K562 (cell line): ENCODE measurements around the gene SETD5. TPM values are rescaled to one million over a fixed set of nuclear protein-coding genes. Genes with fewer than 3 reads are reported as not detected.
A peak's percentile ranks its signal among the peaks of the same experiment; 100 is the strongest.

Experiments
- ATAC-seq: fragments of 200-7000 bp; cut with Tn5 transposase; 3 replicates; pipeline ENCODE4 v1.9.1; 2020; ENCODE audit warnings: moderate library complexity
- BruUV-seq: library from RNA; stranded (reverse); fragments of 400-500 nt; replicated peaks from 2 replicates; lab custom pipeline; 2021; lab: Mats Ljungman, UMichigan
- CTCF ChIA-PET: fragments of 300-600 bp; formaldehyde crosslinking; extraction: SDS; loops from one replicate; lab custom pipeline; 2021; ENCODE audit warnings: low intra/inter-chr PET ratio; lab: Yijun Ruan, JAX
- POLR2A ChIA-PET: fragments of 300-600, 350-650 bp; sonication (Branson Sonifier 250); formaldehyde crosslinking; extraction: SDS; loops from one replicate; lab custom pipeline; 2021; ENCODE audit warnings: antibody characterized with exemption, inconsistent platforms; lab: Yijun Ruan, JAX
- DNase-seq, 4 experiments: peaks; one replicate each; pipeline versions ENCODE4 v3.0.0 to v3.0.0-alpha.2; 2011 to 2018; ENCODE audit warnings: low spot score in 3 of 4, mixed read lengths in 3 of 4; ENCODE audit errors: extremely low read depth in 1 of 4
- FAIRE-seq: peaks from 2 replicates; lab custom pipeline; 2011; peaks lifted over from hg19 to GRCh38; lab: Jason Lieb, UNC
- H2AFZ ChIP-seq: 2 replicates; pipeline ENCODE4 v1.6.0; 2011; ENCODE audit warnings: low read depth, low read length, control low read depth, inconsistent platforms
- H3K27ac ChIP-seq: fragments of 200-600 bp; 3 replicates; pipeline ENCODE4 v1.8.0; 2011; ENCODE audit warnings: low read depth, mild to moderate bottlenecking, control low read depth, inconsistent platforms, low read length, moderate library complexity, mixed read lengths; ENCODE audit errors: extremely low read depth
- H3K27me3 ChIP-seq, 2 experiments: fragments of 300-600 bp in 1 of 2; 2 replicates in 1 of 2; 3 replicates in 1 of 2; pipeline versions ENCODE4 v1.6.0 to v1.8.0; 2011; ENCODE audit warnings: inconsistent platforms in 2 of 2, low read length in 2 of 2, mild to moderate bottlenecking in 1 of 2, mixed read lengths in 1 of 2, moderate library complexity in 1 of 2; ENCODE audit not compliant: control insufficient read depth in 2 of 2, insufficient read depth in 2 of 2
- H3K36me3 ChIP-seq: fragments of 300-600 bp; 3 replicates; pipeline ENCODE4 v1.8.0; 2011; ENCODE audit warnings: mild to moderate bottlenecking, low read length, inconsistent platforms; ENCODE audit not compliant: control insufficient read depth, insufficient read depth
- H3K4me1 ChIP-seq, 2 experiments: fragments of 200-600 bp in 1 of 2; replicated peaks in 1 of 2; 2 replicates in 1 of 2; 3 replicates in 1 of 2; pipeline versions ENCODE4 v1.5.1 to v1.8.0; 2011; ENCODE audit warnings: inconsistent platforms in 2 of 2, low read length in 2 of 2, mild to moderate bottlenecking in 1 of 2, mixed read lengths in 1 of 2, moderate library complexity in 1 of 2; ENCODE audit not compliant: control insufficient read depth in 2 of 2, insufficient read depth in 2 of 2
- H3K4me2 ChIP-seq: 2 replicates; pipeline ENCODE4 v1.6.1; 2011; ENCODE audit warnings: low read length, control low read depth, inconsistent platforms, mixed read lengths; ENCODE audit not compliant: insufficient read depth
- H3K4me3 ChIP-seq: fragments of 200-600 bp; sonication (generic), shearing (Covaris generic); 2 replicates; pipeline ENCODE4 v1.5.1; 2016; ENCODE audit warnings: control low read depth, inconsistent platforms
- H3K79me2 ChIP-seq: fragments of 200-600 bp; 3 replicates; pipeline ENCODE4 v1.8.0; 2011; ENCODE audit warnings: low read length, inconsistent platforms; ENCODE audit not compliant: control insufficient read depth, insufficient read depth
- H3K9ac ChIP-seq, 2 experiments: 2 replicates each; pipeline versions ENCODE4 v1.6.0 to v1.6.1; 2011; ENCODE audit warnings: low read depth in 2 of 2, low read length in 2 of 2, control low read depth in 1 of 2, inconsistent platforms in 1 of 2, mild to moderate bottlenecking in 1 of 2, mixed read lengths in 1 of 2; ENCODE audit not compliant: insufficient read depth in 1 of 2
- H3K9me1 ChIP-seq: one replicate; pipeline ENCODE4 v1.6.0; 2011; ENCODE audit warnings: inconsistent platforms, mild to moderate bottlenecking, low read length, moderate library complexity; ENCODE audit not compliant: control insufficient read depth, insufficient read depth
- H3K9me3 ChIP-seq: replicated peaks from 2 replicates; pipeline ENCODE4 v1.5.1; 2011; ENCODE audit warnings: low read depth, low read length, inconsistent platforms; ENCODE audit not compliant: control insufficient read depth, insufficient read depth
- H4K20me1 ChIP-seq: replicated peaks from 2 replicates; pipeline ENCODE4 v1.6.1; 2011; ENCODE audit warnings: low read length, inconsistent platforms, mixed read lengths; ENCODE audit not compliant: control insufficient read depth, insufficient read depth
- ARID1B ChIP-seq: fragments of 450-650 bp; IDR thresholded peaks from 2 replicates; pipeline ENCODE4 v1.6.1; 2016; ENCODE audit warnings: antibody characterized with exemption, mild to moderate bottlenecking, inconsistent platforms
- CBFA2T3 ChIP-seq: fragments of 450-650 bp; IDR thresholded peaks from 2 replicates; pipeline ENCODE4 v1.6.1; 2017
- DDX20 ChIP-seq: fragments of 450-650 bp; IDR thresholded peaks from 2 replicates; pipeline ENCODE4 v1.6.1; 2016; ENCODE audit warnings: missing genetic modification characterization, low read depth, mild to moderate bottlenecking, missing compliant biosample characterization, moderate library complexity
- MCM2 ChIP-seq: fragments of 450-650 bp; IDR thresholded peaks from 2 replicates; pipeline ENCODE4 v1.6.1; 2017; ENCODE audit warnings: low read depth, mild to moderate bottlenecking
- NFE2 ChIP-seq: IDR thresholded peaks from 2 replicates; pipeline ENCODE4 v1.6.1; 2014; ENCODE audit warnings: antibody characterized with exemption, low read depth
- PML ChIP-seq: IDR thresholded peaks from 2 replicates; pipeline ENCODE4 v1.6.1; 2012; ENCODE audit warnings: low read length, inconsistent platforms
- POLR2A ChIP-seq: fragments of 450-650 bp; conservative IDR thresholded peaks from 2 replicates; pipeline ENCODE4 v1.6.1; 2016
- POLR2G ChIP-seq: fragments of 200-400 bp; formaldehyde crosslinking; IDR thresholded peaks from 2 replicates; pipeline ENCODE4 v1.6.1; 2017; ENCODE audit warnings: low read depth, mild to moderate bottlenecking, antibody characterized with exemption, low read length, moderate library complexity
- RBM22 ChIP-seq: fragments of 200-400 bp; formaldehyde crosslinking; IDR thresholded peaks from 2 replicates; pipeline ENCODE4 v1.6.1; 2018; ENCODE audit warnings: low read length, low read depth; ENCODE audit not compliant: poor library complexity, severe bottlenecking
- ZBED1 ChIP-seq: IDR thresholded peaks from 2 replicates; pipeline ENCODE4 v1.6.1; 2014
- ZNF785 ChIP-seq: fragments of 250-450 bp; sonication (Bioruptor Pico); IDR thresholded peaks from 2 replicates; pipeline ENCODE4 v1.4.0; 2020; ENCODE audit warnings: mild to moderate bottlenecking
- WGBS: fragments of 100-300 bp; shearing (Covaris generic); methylation state at CpG from one replicate; pipeline ENCODE4 v1.1.6; 2016; ENCODE audit warnings: low coverage, mixed read lengths; ENCODE audit not compliant: insufficient coverage; ENCODE audit errors: missing lambda C conversion rate; 5-methylcytosine and 5-hydroxymethylcytosine counted together
- in situ Hi-C: fragments of 300-500 bp; cut with MboI; formaldehyde crosslinking; loops from 4 replicates; pipeline ENCODE4 v1.15.0; 2018; ENCODE audit warnings: inconsistent platforms, mixed read lengths
- intact Hi-C: fragments of 100-400 bp; cut with micrococcal nuclease; formaldehyde crosslinking; loops from 2 replicates; pipeline ENCODE4 v1.14.2; 2022
- polyA plus RNA-seq, 8 experiments: library from polyadenylated mRNA; depleted of rRNA in 4 of 8; stranded (reverse) in 5 of 8; unstranded in 3 of 8; fragments of >200 nt; fragmentation: Nextera tagmentation in 2 of 8; fragmentation: Illumina TruSeq in 1 of 8; extraction: Ambion mirVana in 2 of 8; extraction: Trizol in 1 of 8; gene quantifications; 2 replicates each; pipeline versions ENCODE4 v1.2.1 to v1.2.3, GENCODE V29; 2011 to 2014; ENCODE audit warnings: inconsistent platforms in 1 of 8, missing spikeins in 1 of 8
- total RNA-seq, 7 experiments: library from RNA; depleted of rRNA in 6 of 7; stranded (reverse); fragments of >200 nt in 6 of 7; fragmentation: Illumina TruSeq in 2 of 7; extraction: Trizol in 2 of 7; gene quantifications; 2 replicates each; pipeline versions ENCODE4 v1.2.1 to v1.2.3, GENCODE V29; 2011 to 2021; ENCODE audit warnings: low replicate concordance in 1 of 7
- TF ChIP-seq, protein P1 (sequence below): fragments of 450-650 bp; formaldehyde crosslinking; IDR thresholded peaks from 2 replicates; pipeline ENCODE4 v1.4.0; 2020; ENCODE audit warnings: mild to moderate bottlenecking, moderate library complexity
- TF ChIP-seq, protein P2 (sequence below), 3 experiments: fragments of 200-800 bp in 1 of 3; fragments of 250-450 bp in 1 of 3; fragments of 450-650 bp in 1 of 3; sonication (Bioruptor Pico) in 1 of 3; sonication (Bioruptor generic) in 1 of 3; formaldehyde crosslinking in 1 of 3; IDR thresholded peaks; 2 replicates each; pipeline versions ENCODE4 v1.6.1 to v1.8.0; 2016 to 2022; ENCODE audit warnings: mild to moderate bottlenecking in 2 of 3, missing genetic modification characterization in 2 of 3, missing compliant biosample characterization in 1 of 3, moderate library complexity in 1 of 3
- TF ChIP-seq, protein P3 (sequence below): sonication (generic); IDR thresholded peaks from 2 replicates; pipeline ENCODE4 v1.6.1; 2016
- TF ChIP-seq, protein P4 (sequence below), 2 experiments: fragments of 200-800 bp in 1 of 2; sonication (Bioruptor generic) in 1 of 2; sonication (generic) in 1 of 2; formaldehyde crosslinking in 1 of 2; IDR thresholded peaks in 1 of 2; conservative IDR thresholded peaks in 1 of 2; 2 replicates each; pipeline versions ENCODE4 v1.5.0 to v1.6.1; 2016 to 2020; ENCODE audit warnings: missing compliant biosample characterization in 1 of 2, missing genetic modification characterization in 1 of 2, missing genetic modification reagents in 1 of 2

The SETD5 gene
- total and polyA plus RNA-seq, 9 of the 15 experiments (the other 6 are each of a cell fraction or from before 2014, with no cell fraction given) = 20.8 to 135 (median 87.2) TPM

DNA sequence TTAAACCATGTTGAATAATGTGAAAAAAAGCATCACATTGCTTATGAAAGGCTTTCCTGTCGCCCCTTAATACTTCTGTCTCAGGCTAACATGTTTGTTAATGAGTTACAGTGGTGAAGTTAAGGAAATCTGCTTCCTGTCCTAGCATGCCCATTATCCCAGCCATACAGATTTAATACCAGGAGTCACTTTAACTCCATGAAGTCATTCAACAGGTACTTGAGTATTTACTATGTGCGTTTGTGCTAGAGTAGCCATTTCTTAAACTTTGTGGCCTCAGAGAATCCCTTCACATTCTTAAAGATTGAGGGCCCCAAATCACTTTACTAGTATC lies 10.1 kb upstream of the SETD5 start (continued):
- no peak for TF ChIP-seq CBFA2T3
- TF ChIP-seq, protein P1, sequence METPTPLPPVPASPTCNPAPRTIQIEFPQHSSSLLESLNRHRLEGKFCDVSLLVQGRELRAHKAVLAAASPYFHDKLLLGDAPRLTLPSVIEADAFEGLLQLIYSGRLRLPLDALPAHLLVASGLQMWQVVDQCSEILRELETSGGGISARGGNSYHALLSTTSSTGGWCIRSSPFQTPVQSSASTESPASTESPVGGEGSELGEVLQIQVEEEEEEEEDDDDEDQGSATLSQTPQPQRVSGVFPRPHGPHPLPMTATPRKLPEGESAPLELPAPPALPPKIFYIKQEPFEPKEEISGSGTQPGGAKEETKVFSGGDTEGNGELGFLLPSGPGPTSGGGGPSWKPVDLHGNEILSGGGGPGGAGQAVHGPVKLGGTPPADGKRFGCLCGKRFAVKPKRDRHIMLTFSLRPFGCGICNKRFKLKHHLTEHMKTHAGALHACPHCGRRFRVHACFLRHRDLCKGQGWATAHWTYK = no peak
- TF ChIP-seq POLR2A = peak; percentile 3; the same call in 1 of the 2 replicates
- TF ChIP-seq ZBED1 = no peak
- TF ChIP-seq DDX20 (tag) = no peak
- TF ChIP-seq, all 486 proteins: peak for 7

DNA sequence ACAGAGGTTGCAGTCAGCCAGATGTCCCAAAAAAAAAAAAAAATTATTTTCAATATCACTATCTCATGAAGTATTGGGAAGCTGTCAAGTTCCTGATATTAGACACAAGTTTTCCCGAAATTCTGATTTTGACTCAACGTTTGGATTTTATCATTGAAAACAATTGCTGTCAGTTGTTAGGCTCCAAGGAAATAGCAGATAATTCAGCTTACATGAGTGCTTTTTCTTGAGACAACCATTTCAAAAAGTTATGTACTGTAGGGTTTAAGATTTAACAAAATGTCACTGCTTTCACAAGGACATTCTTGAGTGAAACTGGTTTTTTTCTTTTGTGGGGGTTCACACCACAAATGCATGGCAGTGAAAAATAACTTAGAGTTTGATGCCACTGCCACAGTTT lies 9.3 kb upstream of the SETD5 start:
- Histone ChIP-seq H3K27me3 (no peaks in the 10 kb centered on the region), H3K9ac (no peak overlapping the region), H3K9me1 (no peaks in the 10 kb centered on the region), H3K4me2 (no peak overlapping the region), H3K27ac (no peak overlapping the region), H2AFZ (no peak overlapping the region), H3K4me1 (peaks cover 0 to 2% of the 10 kb centered on the region in 2 experiments; a peak in 1 of 5 replicates), H3K4me3 (no peak overlapping the region), H4K20me1 (peaks cover 4% of the 10 kb centered on the region; the same call in 1 of the 2 replicates), H3K36me3 (peaks cover 97% of the 10 kb centered on the region), H3K79me2 (peaks cover 51% of the 10 kb centered on the region), H3K9me3 (no peaks in the 10 kb centered on the region)
- DNase-seq (no peak), ATAC-seq (no peak), FAIRE-seq (no peak)
- CTCF ChIA-PET = no interaction called here
- BruUV-seq = no TSS peak
- intact Hi-C loops = loop anchor here (5.0 kb wide), 1 partner anchor 34 kb away; no protein-coding TSS in a partner anchor
- 76% methylated on average over 2 of the region's 2 CpGs for WGBS
- in situ Hi-C loops = no loop called here
- POLR2A ChIA-PET = interaction anchor here (0.7 to 2.0 kb wide), 9 partner anchors 9 to 564 kb away, joined by 3 to 12 read pairs (median 3); partner anchors contain the start of genes SETD5 and THUMPD3
- TF ChIP-seq POLR2G (peak; percentile 5; the same call in 1 of the 2 replicates), RBM22 (peak; percentile 23), ARID1B (no peak), ZNF785 (CRISPR knock-in tag) (no peak), PML (0 out of 2 replicates have a peak, but pooled peaks have one; percentile 18), MCM2 (no peak), NFE2 (no peak)
- TF ChIP-seq, protein P2, sequence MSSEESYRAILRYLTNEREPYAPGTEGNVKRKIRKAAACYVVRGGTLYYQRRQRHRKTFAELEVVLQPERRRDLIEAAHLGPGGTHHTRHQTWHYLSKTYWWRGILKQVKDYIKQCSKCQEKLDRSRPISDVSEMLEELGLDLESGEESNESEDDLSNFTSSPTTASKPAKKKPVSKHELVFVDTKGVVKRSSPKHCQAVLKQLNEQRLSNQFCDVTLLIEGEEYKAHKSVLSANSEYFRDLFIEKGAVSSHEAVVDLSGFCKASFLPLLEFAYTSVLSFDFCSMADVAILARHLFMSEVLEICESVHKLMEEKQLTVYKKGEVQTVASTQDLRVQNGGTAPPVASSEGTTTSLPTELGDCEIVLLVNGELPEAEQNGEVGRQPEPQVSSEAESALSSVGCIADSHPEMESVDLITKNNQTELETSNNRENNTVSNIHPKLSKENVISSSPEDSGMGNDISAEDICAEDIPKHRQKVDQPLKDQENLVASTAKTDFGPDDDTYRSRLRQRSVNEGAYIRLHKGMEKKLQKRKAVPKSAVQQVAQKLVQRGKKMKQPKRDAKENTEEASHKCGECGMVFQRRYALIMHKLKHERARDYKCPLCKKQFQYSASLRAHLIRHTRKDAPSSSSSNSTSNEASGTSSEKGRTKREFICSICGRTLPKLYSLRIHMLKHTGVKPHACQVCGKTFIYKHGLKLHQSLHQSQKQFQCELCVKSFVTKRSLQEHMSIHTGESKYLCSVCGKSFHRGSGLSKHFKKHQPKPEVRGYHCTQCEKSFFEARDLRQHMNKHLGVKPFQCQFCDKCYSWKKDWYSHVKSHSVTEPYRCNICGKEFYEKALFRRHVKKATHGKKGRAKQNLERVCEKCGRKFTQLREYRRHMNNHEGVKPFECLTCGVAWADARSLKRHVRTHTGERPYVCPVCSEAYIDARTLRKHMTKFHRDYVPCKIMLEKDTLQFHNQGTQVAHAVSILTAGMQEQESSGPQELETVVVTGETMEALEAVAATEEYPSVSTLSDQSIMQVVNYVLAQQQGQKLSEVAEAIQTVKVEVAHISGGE (CRISPR knock-in tag; IDR thresholded peaks at IDR 0.05) = no peak
- TF ChIP-seq, protein P3, sequence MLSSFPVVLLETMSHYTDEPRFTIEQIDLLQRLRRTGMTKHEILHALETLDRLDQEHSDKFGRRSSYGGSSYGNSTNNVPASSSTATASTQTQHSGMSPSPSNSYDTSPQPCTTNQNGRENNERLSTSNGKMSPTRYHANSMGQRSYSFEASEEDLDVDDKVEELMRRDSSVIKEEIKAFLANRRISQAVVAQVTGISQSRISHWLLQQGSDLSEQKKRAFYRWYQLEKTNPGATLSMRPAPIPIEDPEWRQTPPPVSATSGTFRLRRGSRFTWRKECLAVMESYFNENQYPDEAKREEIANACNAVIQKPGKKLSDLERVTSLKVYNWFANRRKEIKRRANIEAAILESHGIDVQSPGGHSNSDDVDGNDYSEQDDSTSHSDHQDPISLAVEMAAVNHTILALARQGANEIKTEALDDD = no peak
- TF ChIP-seq, protein P4, sequence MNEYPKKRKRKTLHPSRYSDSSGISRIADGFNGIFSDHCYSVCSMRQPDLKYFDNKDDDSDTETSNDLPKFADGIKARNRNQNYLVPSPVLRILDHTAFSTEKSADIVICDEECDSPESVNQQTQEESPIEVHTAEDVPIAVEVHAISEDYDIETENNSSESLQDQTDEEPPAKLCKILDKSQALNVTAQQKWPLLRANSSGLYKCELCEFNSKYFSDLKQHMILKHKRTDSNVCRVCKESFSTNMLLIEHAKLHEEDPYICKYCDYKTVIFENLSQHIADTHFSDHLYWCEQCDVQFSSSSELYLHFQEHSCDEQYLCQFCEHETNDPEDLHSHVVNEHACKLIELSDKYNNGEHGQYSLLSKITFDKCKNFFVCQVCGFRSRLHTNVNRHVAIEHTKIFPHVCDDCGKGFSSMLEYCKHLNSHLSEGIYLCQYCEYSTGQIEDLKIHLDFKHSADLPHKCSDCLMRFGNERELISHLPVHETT (CRISPR knock-in tag; conservative IDR thresholded peaks at IDR 0.05 in 1 of 2, IDR thresholded peaks at IDR 0.05 in 1 of 2) = no peak
